GM12874 (cell line): ENCODE measurements around the gene AIG1.

ENCODE experiments used
- TF ChIP-seq, protein P1 (sequence below): IDR thresholded peaks from 2 replicates; pipeline ENCODE4 v1.5.1; 2011; ENCODE audit warnings: low read depth, mild to moderate bottlenecking, control low read depth, low read length, moderate library complexity; ENCODE audit not compliant: insufficient read depth

The AIG1 gene

GRCh38 chr6:143185288-143185687, 124.6 kb downstream of the AIG1 start:
- TF ChIP-seq, protein P1, sequence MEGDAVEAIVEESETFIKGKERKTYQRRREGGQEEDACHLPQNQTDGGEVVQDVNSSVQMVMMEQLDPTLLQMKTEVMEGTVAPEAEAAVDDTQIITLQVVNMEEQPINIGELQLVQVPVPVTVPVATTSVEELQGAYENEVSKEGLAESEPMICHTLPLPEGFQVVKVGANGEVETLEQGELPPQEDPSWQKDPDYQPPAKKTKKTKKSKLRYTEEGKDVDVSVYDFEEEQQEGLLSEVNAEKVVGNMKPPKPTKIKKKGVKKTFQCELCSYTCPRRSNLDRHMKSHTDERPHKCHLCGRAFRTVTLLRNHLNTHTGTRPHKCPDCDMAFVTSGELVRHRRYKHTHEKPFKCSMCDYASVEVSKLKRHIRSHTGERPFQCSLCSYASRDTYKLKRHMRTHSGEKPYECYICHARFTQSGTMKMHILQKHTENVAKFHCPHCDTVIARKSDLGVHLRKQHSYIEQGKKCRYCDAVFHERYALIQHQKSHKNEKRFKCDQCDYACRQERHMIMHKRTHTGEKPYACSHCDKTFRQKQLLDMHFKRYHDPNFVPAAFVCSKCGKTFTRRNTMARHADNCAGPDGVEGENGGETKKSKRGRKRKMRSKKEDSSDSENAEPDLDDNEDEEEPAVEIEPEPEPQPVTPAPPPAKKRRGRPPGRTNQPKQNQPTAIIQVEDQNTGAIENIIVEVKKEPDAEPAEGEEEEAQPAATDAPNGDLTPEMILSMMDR, result no peak

GRCh38 chr6:143187238-143187923, 126.7 kb downstream of the AIG1 start:
- TF ChIP-seq, protein P1, result no peak

GRCh38 chr6:143188292-143188691, 127.6 kb downstream of the AIG1 start:
- TF ChIP-seq, protein P1, result no peak

DNA sequence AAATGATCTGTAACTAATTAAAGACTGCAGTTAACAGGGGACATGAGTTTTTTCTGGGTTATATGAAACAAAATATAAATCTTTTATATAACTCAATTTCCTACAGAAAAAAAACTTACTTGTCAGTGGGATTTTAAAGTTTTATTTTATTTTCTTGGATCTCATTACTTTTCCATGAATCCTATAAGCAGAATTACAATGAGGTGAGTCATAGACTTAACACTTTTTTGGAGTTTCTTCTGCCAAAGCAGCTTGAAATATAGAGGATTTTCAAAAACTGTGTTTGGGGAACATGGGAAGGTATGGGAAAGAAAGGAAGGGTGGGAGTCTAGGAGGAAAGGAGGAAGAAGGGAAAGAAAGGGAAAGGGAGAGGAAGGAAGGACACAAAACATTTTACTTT, 130.7 kb downstream of the AIG1 start:
- TF ChIP-seq, protein P1, result no peak

DNA sequence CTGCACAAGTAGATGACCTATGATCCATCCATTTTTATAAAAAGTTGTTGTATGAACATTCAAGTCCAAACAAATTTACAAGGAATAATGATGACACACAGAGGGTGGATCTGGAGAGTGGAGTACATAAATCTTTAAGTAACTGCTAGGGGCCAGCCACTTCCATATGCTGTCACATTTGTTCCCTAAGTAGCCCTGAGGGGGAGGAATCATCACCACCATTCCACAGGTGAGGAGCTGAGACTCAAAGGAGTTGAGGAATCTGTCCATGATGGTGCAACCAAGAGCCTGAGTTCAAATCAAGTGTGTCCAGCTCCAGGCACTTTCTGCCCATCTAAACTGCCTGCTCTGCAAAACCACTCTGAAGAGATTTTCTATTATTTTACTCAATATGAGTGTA, 132.1 kb downstream of the AIG1 start:
- TF ChIP-seq, protein P1, result no peak

DNA sequence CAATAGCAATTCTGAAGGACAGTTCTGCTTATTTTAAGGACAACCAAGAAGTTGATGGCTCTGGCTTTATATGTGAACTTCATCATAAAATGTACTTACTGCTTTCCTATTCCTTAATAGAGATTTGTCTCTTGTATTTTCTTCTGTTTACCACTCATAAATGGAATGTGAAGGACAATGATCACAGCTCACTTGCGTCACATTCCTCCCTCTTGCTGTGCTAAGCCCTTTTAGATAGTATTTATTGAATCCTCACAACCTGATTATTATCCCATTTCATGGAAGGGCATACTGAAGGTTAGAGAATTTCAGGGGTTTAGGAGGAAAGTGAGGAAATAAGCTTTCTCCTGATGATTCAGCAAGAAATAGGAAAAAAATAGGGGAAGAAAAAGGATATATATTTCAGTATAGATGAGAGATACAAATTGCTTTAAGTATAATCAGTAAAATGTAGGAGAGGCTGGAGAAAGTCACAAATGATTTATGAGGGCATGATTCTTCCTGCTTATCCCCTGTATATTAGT, 132.9 kb downstream of the AIG1 start:
- TF ChIP-seq, protein P1, result no peak

- TF ChIP-seq, protein P1, result no peak
Measured at GRCh38 chr6:143194095-143194589, 133.5 kb downstream of the AIG1 start.
